ENCODE results near the gene MMD2.

Gene MMD2

GRCh38 chr7:4871056-4871680, 87.8 kb downstream of the MMD2 start:
- no peak for DNase-seq (ENCODE audit: low read depth, low spot score)

- DNase-seq (ENCODE audit: low read depth, low spot score): no peak
These were observed 90.5 kb downstream of the MMD2 start for GRCh38 chr7:4868493-4868892.

DNA sequence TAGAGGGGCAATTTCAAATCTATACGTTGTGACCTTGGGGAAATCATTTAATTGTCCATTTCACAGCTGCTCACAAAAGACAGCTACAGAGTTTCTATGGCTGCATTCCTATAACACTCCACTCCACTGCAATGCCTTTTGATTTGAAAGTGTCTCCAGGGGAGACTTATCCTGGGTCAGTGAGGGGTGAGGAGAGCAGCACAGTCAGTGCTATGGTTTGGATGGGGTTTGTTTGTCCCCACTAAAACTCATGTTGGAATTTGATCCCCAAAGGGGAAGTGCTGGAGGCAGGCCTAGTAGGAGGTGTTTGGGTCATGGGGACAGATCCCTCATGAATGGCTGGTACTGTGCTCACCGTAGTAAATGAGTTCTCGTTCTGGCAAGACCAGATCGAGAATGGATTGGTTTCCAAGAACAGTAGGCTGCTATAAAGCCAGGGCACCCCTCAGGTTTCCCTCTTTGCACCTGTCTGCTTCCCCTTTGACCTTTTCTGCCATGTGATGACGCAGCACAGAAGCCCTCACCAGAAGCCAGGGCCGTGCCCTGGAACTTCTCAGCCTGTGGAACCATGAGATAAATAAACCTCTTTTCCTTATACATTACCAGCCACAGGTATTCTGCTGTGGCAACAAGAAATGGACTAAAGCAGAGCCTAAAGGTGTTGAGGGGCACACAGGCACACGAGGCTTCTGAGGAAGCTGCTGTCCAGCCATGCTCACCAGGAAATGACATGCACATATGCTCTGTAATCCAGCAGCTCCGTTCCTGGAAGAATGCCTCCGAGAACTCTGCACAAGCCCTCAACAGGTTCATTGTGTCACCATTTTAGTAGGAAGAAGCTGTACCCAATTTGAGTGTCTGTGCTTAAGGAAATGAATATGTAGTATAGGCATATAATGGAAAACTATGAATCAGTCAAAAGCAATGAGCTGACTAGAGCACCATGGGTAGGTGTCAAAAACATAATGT, 92.2 kb downstream of the MMD2 start:
- DNase-seq (ENCODE audit: low read depth, low spot score): no peak

GRCh38 chr7:4862156-4862555, 96.8 kb downstream of the MMD2 start:
- no peak for DNase-seq (ENCODE audit: low read depth, low spot score)

GRCh38 chr7:4861673-4862072, 97.3 kb downstream of the MMD2 start, which contains the start of gene PAPOLB:
TSS of gene PAPOLB (minus strand) at chr7:4862030. CDS start at chr7:4861810, 220 bp downstream.
- DNase-seq (ENCODE audit: low read depth, low spot score): no peak

DNA sequence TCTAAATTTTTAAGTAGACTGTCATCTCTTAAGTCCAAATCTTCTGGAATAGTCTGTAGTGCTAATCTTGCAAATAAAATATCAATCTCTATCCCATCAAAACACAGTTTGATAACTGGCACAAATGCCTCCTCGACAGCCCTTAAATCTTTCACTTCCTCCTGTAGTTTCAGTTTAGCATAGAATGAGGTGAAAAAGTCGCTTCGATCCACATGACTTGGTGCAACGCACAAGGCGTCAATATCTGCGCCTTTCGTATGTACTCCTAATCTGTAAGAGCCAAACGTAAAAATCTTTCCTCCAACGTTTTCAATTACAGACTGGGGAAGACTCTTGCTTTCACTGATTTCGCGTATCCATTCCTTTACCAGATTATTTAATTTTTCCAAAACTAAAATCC, 97.8 kb downstream of the MMD2 start:
- no peak for DNase-seq (ENCODE audit: low read depth, low spot score)

GRCh38 chr7:4857189-4857588, 101.8 kb downstream of the MMD2 start:
- no peak for DNase-seq (ENCODE audit: low read depth, low spot score)

DNA sequence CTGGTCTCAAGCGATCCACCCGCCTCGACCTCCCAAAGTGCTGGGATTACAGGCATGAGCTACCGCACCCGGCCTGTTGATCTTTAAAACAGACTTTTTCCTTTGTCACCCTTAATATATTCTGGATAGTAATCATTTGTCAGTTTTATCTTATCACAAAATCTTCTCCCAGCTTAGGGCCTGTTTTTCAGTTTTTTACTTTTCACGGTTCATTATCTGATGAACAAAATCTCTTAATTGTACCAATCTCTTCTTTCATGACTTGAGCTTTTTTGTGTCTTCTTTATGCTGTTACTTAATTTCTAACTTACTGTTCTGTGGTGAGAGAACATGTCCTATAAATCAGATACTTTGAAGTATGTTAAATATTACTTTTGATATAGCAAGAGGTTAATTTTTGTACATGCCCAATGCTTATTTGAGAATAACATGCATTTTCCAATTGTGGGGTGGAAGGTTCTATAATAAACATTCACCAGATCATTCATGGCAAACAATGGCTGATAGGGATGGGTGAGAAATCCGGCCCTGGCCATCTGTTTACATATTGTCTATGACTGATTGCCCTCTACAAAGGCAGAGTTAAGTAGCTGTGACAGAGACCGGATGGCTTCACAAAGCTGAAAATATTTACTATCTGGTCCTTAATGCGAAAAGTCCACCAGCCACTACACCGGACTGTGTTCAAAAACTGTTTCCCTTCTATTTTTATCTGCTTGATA, 102.5 kb downstream of the MMD2 start:
- no peak for DNase-seq (ENCODE audit: low read depth, low spot score)

Measured in iPS DF 19.7 (cell line).